Inferior parietal cortex (tissue), 1 donor: Measurements from ENCODE around the gene DUOXA1.

Source experiments
- DNase-seq: peaks from one replicate; pipeline ENCODE4 v3.0.0-alpha.2; 2016; ENCODE audit errors: extremely low spot score

The DUOXA1 gene

GRCh38 chr15:45129651-45130129, at the start of gene DUOXA1, which contains the start of gene DUOX1:
Gene DUOXA1, minus strand, starts transcription at chr15:45129879. Its CDS starts 6,865 bp downstream, at chr15:45123014.
Gene DUOX1, plus strand, starts transcription at chr15:45129994. Its CDS starts 1,973 bp downstream, at chr15:45131967.
- DNase-seq: no peak

- no peak for DNase-seq
These were observed 47.6 kb upstream of the DUOXA1 start for GRCh38 chr15:45177285-45177684.

GRCh38 chr15:45174577-45174976, 44.9 kb upstream of the DUOXA1 start:
- no peak for DNase-seq

- no peak for DNase-seq
These were observed 44.4 kb upstream of the DUOXA1 start for GRCh38 chr15:45174069-45174468.

GRCh38 chr15:45171912-45172311, 42.2 kb upstream of the DUOXA1 start:
- no peak for DNase-seq

GRCh38 chr15:45169608-45170480, 40.2 kb upstream of the DUOXA1 start:
- no peak for DNase-seq

GRCh38 chr15:45168751-45169551, 39.3 kb upstream of the DUOXA1 start:
- no peak for DNase-seq

- no peak for DNase-seq
These were observed 38.6 kb upstream of the DUOXA1 start for GRCh38 chr15:45168286-45168685.

- DNase-seq: no peak
These were observed 38.0 kb upstream of the DUOXA1 start for GRCh38 chr15:45167631-45168205.

- peak; percentile 83 for DNase-seq
These were observed 37.4 kb upstream of the DUOXA1 start for GRCh38 chr15:45166834-45167630.

- DNase-seq: no peak
These were observed 35.9 kb upstream of the DUOXA1 start for GRCh38 chr15:45165536-45165935.

GRCh38 chr15:45164914-45165313, 35.2 kb upstream of the DUOXA1 start:
- DNase-seq: no peak

GRCh38 chr15:45163508-45163856, 33.8 kb upstream of the DUOXA1 start:
- no peak for DNase-seq

- DNase-seq: peak; percentile 79
These were observed 33.3 kb upstream of the DUOXA1 start for GRCh38 chr15:45162771-45163507.

- no peak for DNase-seq
These were observed 32.0 kb upstream of the DUOXA1 start for GRCh38 chr15:45161666-45162065.

GRCh38 chr15:45157974-45158373, 28.3 kb upstream of the DUOXA1 start:
- DNase-seq: peak; percentile 70

- peak; percentile 28 for DNase-seq
These were observed 27.2 kb upstream of the DUOXA1 start for GRCh38 chr15:45156744-45157455.

- DNase-seq: no peak
These were observed 26.1 kb upstream of the DUOXA1 start for GRCh38 chr15:45155739-45156138.

- DNase-seq: no peak
These were observed 22.5 kb upstream of the DUOXA1 start for GRCh38 chr15:45151998-45152828.
